Measurements from ENCODE around the gene INO80D.

Gene INO80D

GRCh38 chr2:206088248-206088647 is 2.3 kb upstream of the INO80D start:
- Histone ChIP-seq H3K27me3 (ENCODE audit: insufficient read depth, low read length) (no peaks in the 10 kb centered on the region), H3K36me3 (ENCODE audit: control insufficient read depth in 1 of 2, insufficient read depth in 2 of 2, low read length in 2 of 2) (no peaks in the 10 kb centered on the region), H3K18ac (ENCODE audit: low read length) (no peak overlapping the region), H2BK5ac (ENCODE audit: low read depth, low read length, poor library complexity) (no peak overlapping the region), H3K79me2 (ENCODE audit: control insufficient read depth, insufficient read depth, low read length, poor library complexity) (peaks cover 11% of the 10 kb centered on the region), H2BK12ac (ENCODE audit: low read length) (no peak overlapping the region), H4K12ac (ENCODE audit: low read depth, low read length) (no peak overlapping the region), H2AFZ (ENCODE audit: insufficient read depth, low read length, poor library complexity) (no peak overlapping the region), H3K9ac (ENCODE audit: low read length) (no peak overlapping the region), H3K14ac (ENCODE audit: low read length) (no peak overlapping the region), H3K79me1 (ENCODE audit: low read length) (peaks cover 15% of the 10 kb centered on the region), H3K4me2 (ENCODE audit: low read length) (no peak overlapping the region), H2AK5ac (ENCODE audit: low read length) (no peak overlapping the region), H3K4me1 (ENCODE audit: control insufficient read depth in 1 of 2, insufficient read depth in 2 of 2, low read length in 2 of 2) (peaks cover 2 to 4% of the 10 kb centered on the region in 2 experiments), H3K23ac (ENCODE audit: low read length) (no peak overlapping the region), H3K9me3 (ENCODE audit: insufficient read depth, low read depth, low read length) (no peaks in the 10 kb centered on the region), H3K4me3 (ENCODE audit: low read depth, low read length) (no peak overlapping the region), H2BK120ac (ENCODE audit: insufficient read depth, low read length, poor library complexity) (no peak overlapping the region), H3K27ac (ENCODE audit: low read depth, low read length) (no peak overlapping the region), H3K4ac (ENCODE audit: low read depth, low read length) (no peak overlapping the region), H4K8ac (ENCODE audit: low read depth, low read length) (no peak overlapping the region), H4K91ac (ENCODE audit: low read depth, low read length) (no peak overlapping the region)
- DNase-seq = no peak

GRCh38 chr2:206086716-206087350 is 859 bp upstream of the INO80D start:
- peak in 1 of 2 donors; percentile 21 for DNase-seq
- H2AK5ac ChIP-seq (ENCODE audit: low read length) = no peak overlapping the region
- no peaks in the 10 kb centered on the region for H3K9me3 ChIP-seq (ENCODE audit: insufficient read depth, low read depth, low read length)
- no peak overlapping the region for H2BK120ac ChIP-seq (ENCODE audit: insufficient read depth, low read length, poor library complexity)
- H3K23ac ChIP-seq (ENCODE audit: low read length) = no peak overlapping the region
- no peak overlapping the region for H2BK12ac ChIP-seq (ENCODE audit: low read length)
- H3K18ac ChIP-seq (ENCODE audit: low read length) = no peak overlapping the region
- no peak overlapping the region for H3K4me3 ChIP-seq (ENCODE audit: low read depth, low read length)
- peaks cover 15% of the 10 kb centered on the region for H3K79me1 ChIP-seq (ENCODE audit: low read length)
- H4K8ac ChIP-seq (ENCODE audit: low read depth, low read length) = no peak overlapping the region
- H3K4me2 ChIP-seq (ENCODE audit: low read length) = peak overlapping the region; percentile 44
- no peak overlapping the region for H3K14ac ChIP-seq (ENCODE audit: low read length)
- H2AFZ ChIP-seq (ENCODE audit: insufficient read depth, low read length, poor library complexity) = no peak overlapping the region
- no peaks in the 10 kb centered on the region for H3K36me3 ChIP-seq (ENCODE audit: control insufficient read depth in 1 of 2, insufficient read depth in 2 of 2, low read length in 2 of 2)
- H3K4ac ChIP-seq (ENCODE audit: low read depth, low read length) = no peak overlapping the region
- no peak overlapping the region for H2BK5ac ChIP-seq (ENCODE audit: low read depth, low read length, poor library complexity)
- H3K9ac ChIP-seq (ENCODE audit: low read length) = no peak overlapping the region
- no peak overlapping the region for H3K27ac ChIP-seq (ENCODE audit: low read depth, low read length)
- no CpG with 5 or more reads among the region's 4 CpGs for WGBS (ENCODE audit: extremely low coverage, insufficient coverage, insufficient read length)
- no peaks in the 10 kb centered on the region for H3K27me3 ChIP-seq (ENCODE audit: insufficient read depth, low read length)
- H4K12ac ChIP-seq (ENCODE audit: low read depth, low read length) = no peak overlapping the region
- H3K79me2 ChIP-seq (ENCODE audit: control insufficient read depth, insufficient read depth, low read length, poor library complexity) = peaks cover 11% of the 10 kb centered on the region
- peaks cover 2 to 4% of the 10 kb centered on the region in 2 experiments for H3K4me1 ChIP-seq (ENCODE audit: control insufficient read depth in 1 of 2, insufficient read depth in 2 of 2, low read length in 2 of 2)
- H4K91ac ChIP-seq (ENCODE audit: low read depth, low read length) = no peak overlapping the region

- H2BK5ac ChIP-seq (ENCODE audit: low read depth, low read length, poor library complexity) = peak overlapping the region; percentile 98
- H3K4me3 ChIP-seq (ENCODE audit: low read depth, low read length) = peak overlapping the region; percentile 87
- H3K79me1 ChIP-seq (ENCODE audit: low read length) = peaks cover 15% of the 10 kb centered on the region
- peaks cover 4% of the 10 kb centered on the region in 2 experiments for H3K4me1 ChIP-seq (ENCODE audit: control insufficient read depth in 1 of 2, insufficient read depth in 2 of 2, low read length in 2 of 2)
- H2AFZ ChIP-seq (ENCODE audit: insufficient read depth, low read length, poor library complexity) = peak overlapping the region; percentile 96
- peak overlapping the region; percentile 100 for H3K9ac ChIP-seq (ENCODE audit: low read length)
- H3K23ac ChIP-seq (ENCODE audit: low read length) = no peak overlapping the region
- peak overlapping the region; percentile 99 for H4K91ac ChIP-seq (ENCODE audit: low read depth, low read length)
- H3K14ac ChIP-seq (ENCODE audit: low read length) = peak overlapping the region; percentile 99
- peak overlapping the region; percentile 100 for H4K8ac ChIP-seq (ENCODE audit: low read depth, low read length)
- H4K12ac ChIP-seq (ENCODE audit: low read depth, low read length) = peak overlapping the region; percentile 100
- H3K27ac ChIP-seq (ENCODE audit: low read depth, low read length) = peak overlapping the region; percentile 97
- peak overlapping the region; percentile 100 for H3K4me2 ChIP-seq (ENCODE audit: low read length)
- H3K79me2 ChIP-seq (ENCODE audit: control insufficient read depth, insufficient read depth, low read length, poor library complexity) = peaks cover 11% of the 10 kb centered on the region
- peak overlapping the region; percentile 94 for H3K18ac ChIP-seq (ENCODE audit: low read length)
- peak in 1 of 2 donors; percentile 29 for DNase-seq
- no peak overlapping the region for H2BK12ac ChIP-seq (ENCODE audit: low read length)
- H2BK120ac ChIP-seq (ENCODE audit: insufficient read depth, low read length, poor library complexity) = peak overlapping the region; percentile 98
- no peaks in the 10 kb centered on the region for H3K9me3 ChIP-seq (ENCODE audit: insufficient read depth, low read depth, low read length)
- H3K4ac ChIP-seq (ENCODE audit: low read depth, low read length) = peak overlapping the region; percentile 93
- peak overlapping the region; percentile 14 for H2AK5ac ChIP-seq (ENCODE audit: low read length)
- no peaks in the 10 kb centered on the region for H3K27me3 ChIP-seq (ENCODE audit: insufficient read depth, low read length)
- WGBS (ENCODE audit: extremely low coverage, insufficient coverage, insufficient read length) = no CpG with 5 or more reads among the region's 88 CpGs
- H3K36me3 ChIP-seq (ENCODE audit: control insufficient read depth in 1 of 2, insufficient read depth in 2 of 2, low read length in 2 of 2) = no peaks in the 10 kb centered on the region
Observed at GRCh38 chr2:206084870-206085741, 868 bp downstream of the INO80D start.

GRCh38 chr2:206084439-206084869 is 1.5 kb downstream of the INO80D start:
- Histone ChIP-seq H3K27ac (ENCODE audit: low read depth, low read length) (peak overlapping the region; percentile 97), H4K12ac (ENCODE audit: low read depth, low read length) (peak overlapping the region; percentile 63), H3K27me3 (ENCODE audit: insufficient read depth, low read length) (no peaks in the 10 kb centered on the region), H2AFZ (ENCODE audit: insufficient read depth, low read length, poor library complexity) (no peak overlapping the region), H3K14ac (ENCODE audit: low read length) (peak overlapping the region; percentile 27), H3K4me3 (ENCODE audit: low read depth, low read length) (peak overlapping the region; percentile 87), H4K91ac (ENCODE audit: low read depth, low read length) (no peak overlapping the region), H4K8ac (ENCODE audit: low read depth, low read length) (peak overlapping the region; percentile 82), H3K9ac (ENCODE audit: low read length) (peak overlapping the region; percentile 91), H3K4me2 (ENCODE audit: low read length) (peak overlapping the region; percentile 100), H2BK5ac (ENCODE audit: low read depth, low read length, poor library complexity) (peak overlapping the region; percentile 50), H2BK120ac (ENCODE audit: insufficient read depth, low read length, poor library complexity) (no peak overlapping the region), H3K23ac (ENCODE audit: low read length) (peak overlapping the region; percentile 46), H3K4me1 (ENCODE audit: control insufficient read depth in 1 of 2, insufficient read depth in 2 of 2, low read length in 2 of 2) (peaks cover 4 to 5% of the 10 kb centered on the region in 2 experiments), H3K36me3 (ENCODE audit: control insufficient read depth in 1 of 2, insufficient read depth in 2 of 2, low read length in 2 of 2) (no peaks in the 10 kb centered on the region), H3K79me1 (ENCODE audit: low read length) (peaks cover 15% of the 10 kb centered on the region), H3K18ac (ENCODE audit: low read length) (peak overlapping the region; percentile 33), H3K4ac (ENCODE audit: low read depth, low read length) (peak overlapping the region; percentile 13), H3K79me2 (ENCODE audit: control insufficient read depth, insufficient read depth, low read length, poor library complexity) (peaks cover 11% of the 10 kb centered on the region), H2BK12ac (ENCODE audit: low read length) (no peak overlapping the region), H3K9me3 (ENCODE audit: insufficient read depth, low read depth, low read length) (no peaks in the 10 kb centered on the region), H2AK5ac (ENCODE audit: low read length) (no peak overlapping the region)
- WGBS (ENCODE audit: extremely low coverage, insufficient coverage, insufficient read length) = no CpG with 5 or more reads among the region's 10 CpGs
- DNase-seq = peak; percentile 20 to 49
